A673 (cell line): Measurements from ENCODE around the gene COL4A6. TPM values are rescaled to one million over a fixed set of nuclear protein-coding genes. Genes with fewer than 3 reads are reported as not detected.

Experiments
- BruUV-seq: library from RNA; stranded (reverse); fragments of 400-500 nt; replicated peaks from 2 replicates; lab custom pipeline; 2021; lab: Mats Ljungman, UMichigan
- CTCF ChIA-PET: fragments of 300-600 bp; sonication (Branson Sonifier 250); formaldehyde crosslinking; loops from one replicate; lab custom pipeline; 2022; ENCODE audit warnings: antibody characterized with exemption; lab: Charles Lee
- POLR2A ChIA-PET: fragments of 300-600 bp; sonication (Branson Sonifier 250); formaldehyde crosslinking; loops from one replicate; lab custom pipeline; 2022; ENCODE audit warnings: antibody characterized with exemption; ENCODE audit not compliant: low non-redundant PET; lab: Charles Lee
- DNase-seq: peaks from one replicate; pipeline ENCODE4 v3.0.0-alpha.2; 2015; ENCODE audit warnings: low spot score
- H3K27ac ChIP-seq: fragments of 200-600 bp; sonication (generic); 2 replicates; pipeline ENCODE4 v1.5.1; 2016; ENCODE audit warnings: mixed run types, low read depth, mild to moderate bottlenecking, mixed read lengths, antibody characterized with exemption, low read length; ENCODE audit not compliant: poor library complexity, severe bottlenecking
- H3K27me3 ChIP-seq: fragments of 200-600 bp; sonication (generic); replicated peaks from 2 replicates; pipeline ENCODE4 v1.6.1; 2017; ENCODE audit warnings: mixed run types, low read depth, mild to moderate bottlenecking, mixed read lengths, antibody characterized with exemption, low read length; ENCODE audit not compliant: insufficient read depth, poor library complexity
- H3K36me3 ChIP-seq: fragments of 200-600 bp; sonication (generic); 2 replicates; pipeline ENCODE4 v1.6.1; 2016; ENCODE audit warnings: mixed run types, mild to moderate bottlenecking, mixed read lengths, antibody characterized with exemption, low read length; ENCODE audit not compliant: insufficient read depth, poor library complexity, severe bottlenecking
- H3K4me1 ChIP-seq: fragments of 200-600 bp; sonication (generic); 2 replicates; pipeline ENCODE4 v1.6.1; 2017; ENCODE audit warnings: mixed run types, mild to moderate bottlenecking, mixed read lengths, antibody characterized with exemption, low read length; ENCODE audit not compliant: insufficient read depth, poor library complexity, severe bottlenecking
- H3K4me3 ChIP-seq: fragments of 200-600 bp; sonication (generic); 2 replicates; pipeline ENCODE4 v1.5.1; 2016; ENCODE audit warnings: low read depth, mixed run types, mild to moderate bottlenecking, mixed read lengths, low read length; ENCODE audit not compliant: poor library complexity, severe bottlenecking
- H3K9me3 ChIP-seq: fragments of 200-600 bp; sonication (generic); 2 replicates; pipeline ENCODE4 v1.6.1; 2016; ENCODE audit warnings: mixed run types, low read depth, mild to moderate bottlenecking, mixed read lengths, antibody characterized with exemption, low read length; ENCODE audit not compliant: poor library complexity, severe bottlenecking
- EZH2 ChIP-seq: fragments of 200-600 bp; sonication (generic); IDR thresholded peaks from 2 replicates; pipeline ENCODE4 v1.6.1; 2017; ENCODE audit warnings: borderline replicate concordance, low read depth, mild to moderate bottlenecking, mixed read lengths, antibody characterized with exemption, low read length; ENCODE audit not compliant: poor library complexity, severe bottlenecking
- intact Hi-C: fragments of 100-400 bp; cut with micrococcal nuclease; formaldehyde crosslinking; loops from one replicate; pipeline ENCODE4 v1.10.0; 2022; ENCODE audit not compliant: unreplicated experiment
- total RNA-seq: library from RNA; stranded (reverse); gene quantifications from 2 replicates; pipeline ENCODE4 v1.2.3, GENCODE V29; 2021
- TF ChIP-seq, protein P1 (sequence below): fragments of 300-800, 200-600 bp; sonication (generic); conservative IDR thresholded peaks from 2 replicates; pipeline ENCODE4 v1.5.1; 2017; ENCODE audit warnings: low read depth, mild to moderate bottlenecking, antibody characterized with exemption, low read length, moderate library complexity, mixed read lengths

Gene COL4A6
- total RNA-seq, 1 experiment from 2014 or later, result not detected

DNA sequence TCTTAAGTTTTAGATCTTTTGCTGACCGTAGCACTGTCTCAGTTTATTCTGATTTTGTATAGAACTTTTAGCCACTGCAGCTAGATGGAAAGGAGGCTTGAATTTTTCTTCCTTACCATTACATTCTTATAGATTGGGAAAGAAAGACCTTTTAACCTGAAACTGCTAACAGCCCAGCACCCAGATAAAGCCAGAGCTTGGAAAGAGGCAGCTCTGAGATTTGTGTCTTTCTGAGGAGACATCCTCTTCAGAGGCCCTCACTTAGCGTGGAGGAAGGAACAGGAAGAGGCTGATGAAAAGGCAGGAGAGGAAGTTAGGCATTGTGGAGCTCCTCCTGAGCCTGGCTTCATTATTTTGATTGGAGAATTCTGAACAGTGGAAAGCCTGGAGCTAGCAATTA, 311.6 kb downstream of the COL4A6 start:
- no peak for DNase-seq
- TF ChIP-seq, protein P1, sequence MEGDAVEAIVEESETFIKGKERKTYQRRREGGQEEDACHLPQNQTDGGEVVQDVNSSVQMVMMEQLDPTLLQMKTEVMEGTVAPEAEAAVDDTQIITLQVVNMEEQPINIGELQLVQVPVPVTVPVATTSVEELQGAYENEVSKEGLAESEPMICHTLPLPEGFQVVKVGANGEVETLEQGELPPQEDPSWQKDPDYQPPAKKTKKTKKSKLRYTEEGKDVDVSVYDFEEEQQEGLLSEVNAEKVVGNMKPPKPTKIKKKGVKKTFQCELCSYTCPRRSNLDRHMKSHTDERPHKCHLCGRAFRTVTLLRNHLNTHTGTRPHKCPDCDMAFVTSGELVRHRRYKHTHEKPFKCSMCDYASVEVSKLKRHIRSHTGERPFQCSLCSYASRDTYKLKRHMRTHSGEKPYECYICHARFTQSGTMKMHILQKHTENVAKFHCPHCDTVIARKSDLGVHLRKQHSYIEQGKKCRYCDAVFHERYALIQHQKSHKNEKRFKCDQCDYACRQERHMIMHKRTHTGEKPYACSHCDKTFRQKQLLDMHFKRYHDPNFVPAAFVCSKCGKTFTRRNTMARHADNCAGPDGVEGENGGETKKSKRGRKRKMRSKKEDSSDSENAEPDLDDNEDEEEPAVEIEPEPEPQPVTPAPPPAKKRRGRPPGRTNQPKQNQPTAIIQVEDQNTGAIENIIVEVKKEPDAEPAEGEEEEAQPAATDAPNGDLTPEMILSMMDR, result no peak
- no peak for TF ChIP-seq EZH2
- ChIA-PET POLR2A (no interaction called here), CTCF (no interaction called here)
- intact Hi-C loops, result no loop called here
- Histone ChIP-seq H3K9me3 (no peaks in the 10 kb centered on the region), H3K27ac (no peak overlapping the region), H3K27me3 (no peaks in the 10 kb centered on the region), H3K4me3 (no peak overlapping the region), H3K36me3 (no peaks in the 10 kb centered on the region), H3K4me1 (no peaks in the 10 kb centered on the region)
- BruUV-seq, result no TSS peak

DNA sequence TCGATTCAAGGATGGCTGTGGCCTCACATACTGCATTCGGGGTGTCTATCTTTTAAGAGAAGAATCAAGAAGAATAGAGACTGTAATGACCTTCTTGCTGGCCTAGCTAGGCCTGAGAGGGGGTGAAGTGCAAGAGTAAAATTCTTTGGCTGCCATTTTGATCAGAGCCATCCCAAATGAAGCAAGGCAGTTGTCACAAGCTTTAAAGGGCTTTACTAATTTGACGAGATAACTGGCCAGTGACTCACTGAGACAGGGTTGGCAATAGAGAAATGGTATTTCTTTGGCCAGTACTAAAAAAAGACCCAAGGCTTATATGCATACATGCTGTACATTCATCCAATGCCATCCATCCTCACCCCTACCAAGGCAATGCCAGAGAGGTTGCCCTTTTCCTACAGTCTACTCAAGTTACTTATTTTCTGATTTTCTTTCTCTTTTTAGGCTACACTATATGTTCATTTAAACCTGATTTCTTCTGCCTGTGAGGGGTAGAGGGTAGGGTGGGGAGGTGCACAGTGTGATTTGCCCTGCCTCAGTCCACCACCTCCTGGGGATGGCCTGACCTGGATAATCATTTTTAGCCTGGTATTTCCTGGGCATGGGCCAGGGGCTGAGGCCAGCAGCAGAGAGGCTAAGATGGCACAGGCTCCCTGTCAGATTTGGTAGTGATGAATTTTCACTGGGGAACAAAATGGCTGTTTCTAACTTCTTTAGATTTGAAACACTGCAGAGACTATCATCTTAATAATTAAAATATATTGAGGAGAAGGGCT, 314.4 kb downstream of the COL4A6 start:
- H3K36me3 ChIP-seq, result no peaks in the 10 kb centered on the region
- POLR2A ChIA-PET, result no interaction called here
- intact Hi-C loops, result no loop called here
- no TSS peak for BruUV-seq
- H3K27me3 ChIP-seq, result peaks cover 2% of the 10 kb centered on the region
- no peaks in the 10 kb centered on the region for H3K4me1 ChIP-seq
- H3K4me3 ChIP-seq, result no peak overlapping the region
- TF ChIP-seq EZH2, result no peak
- TF ChIP-seq, protein P1, result no peak
- H3K27ac ChIP-seq, result no peak overlapping the region
- CTCF ChIA-PET, result no interaction called here
- DNase-seq, result no peak
- no peaks in the 10 kb centered on the region for H3K9me3 ChIP-seq

DNA sequence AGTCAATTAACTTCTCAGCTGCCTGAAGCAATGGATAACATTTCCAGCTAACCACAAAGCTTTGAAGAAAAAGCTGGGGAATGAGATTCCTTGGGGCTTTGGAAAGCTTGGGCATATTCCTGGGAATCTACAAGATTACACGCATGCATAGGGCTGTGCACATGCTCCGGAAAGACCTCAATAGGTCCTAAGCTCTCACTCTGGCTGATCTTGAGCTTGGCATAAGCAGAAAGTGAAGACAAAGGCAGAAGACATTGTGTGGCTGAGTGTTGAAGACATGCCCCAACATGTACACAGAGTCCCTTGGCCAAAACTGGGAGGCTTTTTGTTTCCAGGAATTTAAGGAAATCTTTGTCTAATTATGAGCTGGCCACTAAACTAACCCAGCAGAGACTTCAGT, 315.5 kb downstream of the COL4A6 start:
- CTCF ChIA-PET, result no interaction called here
- no peak overlapping the region for H3K27ac ChIP-seq
- no peak for DNase-seq
- TF ChIP-seq, protein P1, result no peak
- TF ChIP-seq EZH2, result no peak
- no peaks in the 10 kb centered on the region for H3K36me3 ChIP-seq
- intact Hi-C loops, result no loop called here
- BruUV-seq, result no TSS peak
- no peaks in the 10 kb centered on the region for H3K4me1 ChIP-seq
- POLR2A ChIA-PET, result no interaction called here
- no peak overlapping the region for H3K4me3 ChIP-seq
- H3K9me3 ChIP-seq, result no peaks in the 10 kb centered on the region
- peaks cover 2% of the 10 kb centered on the region for H3K27me3 ChIP-seq
